ENCODE measurements around the gene SOAT1. TPM values are rescaled to one million over a fixed set of nuclear protein-coding genes. Genes with fewer than 3 reads are reported as not detected.

Gene SOAT1
- total and polyA plus RNA-seq, 4 experiments from 2014 or later: 51.2 to 103 (median 66.3) TPM

GRCh38 chr1:179365342-179366092 lies 71.9 kb downstream of the SOAT1 start, which contains the start of gene AXDND1:
Gene AXDND1, plus strand, starts transcription at chr1:179365971. Its CDS starts 539 bp downstream, at chr1:179366510.
- Histone ChIP-seq H3K27me3 (ENCODE audit: insufficient read depth, low read length) (no peaks in the 10 kb centered on the region), H3K4me1 (ENCODE audit: insufficient read depth, low read length) (peaks cover 10% of the 10 kb centered on the region), H3K4me3 (ENCODE audit: low read length in 2 of 2) (peak within 1 kb of the TSS; percentile 71 to 76), H3K36me3 (ENCODE audit: insufficient read depth, low read length) (no peaks in the 10 kb centered on the region), H3K27ac (ENCODE audit: low read depth, low read length) (peak within 1 kb of the TSS; percentile 99), H3K9me3 (ENCODE audit: control insufficient read depth in 1 of 2, low read length in 2 of 2) (no peaks in the 10 kb centered on the region)
- peaks cover 0 to 1% (median 0%) of the 10 kb centered on the region in 8 donors for H3K9me3 Mint-ChIP-seq
- H3K36me3 Mint-ChIP-seq: peaks cover 0 to 7% of the 10 kb centered on the region in 2 donors
- peaks cover 5 to 22% (median 10%) of the 10 kb centered on the region in 4 donors for H3K4me1 Mint-ChIP-seq
- peak within 1 kb of the TSS; percentile 92 to 99 (median 98) for H3K4me3 Mint-ChIP-seq
- no peaks in the 10 kb centered on the region for H3K27me3 Mint-ChIP-seq
- intact Hi-C loops (cut with micrococcal nuclease): loop anchor here (1.0 to 5.0 kb wide), 8 partner anchors 72 to 1137 kb away; partner anchors contain the start of genes ACBD6, FAM20B, RALGPS2 and SOAT1
- POLR2A ChIA-PET (ENCODE audit: partially characterized antibody): interaction anchor here (0.8 to 2.8 kb wide), 13 partner anchors 9 to 518 kb away, joined by 3 to 64 read pairs (median 4); partner anchors contain the start of genes SOAT1, TOR1AIP1 and TOR3A
- CTCF ChIA-PET (ENCODE audit: partially characterized antibody): interaction anchor here (1.2 to 9.0 kb wide), 7 partner anchors 10 to 286 kb away, joined by 5 to 114 read pairs (median 8); partner anchors contain the start of gene SOAT1
- H3K27ac Mint-ChIP-seq: peak within 1 kb of the TSS; percentile 100
- peak; percentile 93 to 96 (median 94) for DNase-seq

DNA sequence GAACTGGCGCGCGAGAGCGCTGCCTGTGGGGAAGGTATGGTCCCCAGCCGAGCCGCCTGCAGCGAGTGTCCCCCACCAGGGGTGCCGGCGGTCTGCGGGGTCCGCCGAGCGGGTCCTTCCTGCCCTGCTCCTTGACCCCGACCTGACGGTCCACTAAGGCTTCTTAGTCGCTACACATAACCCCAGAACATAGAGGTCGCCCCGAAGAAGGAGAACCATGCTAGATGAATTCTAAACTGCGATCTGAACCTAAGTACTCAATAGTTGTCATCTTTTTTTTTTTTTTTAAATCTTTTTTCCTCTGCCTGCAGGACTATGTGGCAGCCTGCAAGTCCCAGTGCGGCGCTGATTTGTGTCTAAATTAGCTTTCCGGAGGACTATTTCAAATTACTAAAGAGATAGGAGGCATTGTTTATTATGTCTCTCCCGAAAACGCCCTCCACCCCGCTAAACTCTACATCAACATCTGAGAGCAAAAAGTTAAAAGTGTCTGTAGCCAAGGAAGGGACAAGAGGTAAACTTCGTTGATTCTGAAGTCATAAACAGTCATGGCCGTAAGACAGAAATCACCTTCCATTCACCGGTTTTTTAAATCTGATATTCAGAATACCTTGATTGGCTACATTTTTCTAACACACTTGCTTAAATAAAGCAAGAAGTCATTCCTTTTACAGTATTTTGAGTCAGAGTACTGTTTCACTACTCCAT lies 72.7 kb downstream of the SOAT1 start:
- Histone ChIP-seq H3K4me3 (ENCODE audit: low read length in 2 of 2) (peak overlapping the region; percentile 71 to 76), H3K36me3 (ENCODE audit: insufficient read depth, low read length) (no peaks in the 10 kb centered on the region), H3K4me1 (ENCODE audit: insufficient read depth, low read length) (peaks cover 10% of the 10 kb centered on the region), H3K27ac (ENCODE audit: low read depth, low read length) (peak overlapping the region; percentile 99), H3K9me3 (ENCODE audit: control insufficient read depth in 1 of 2, low read length in 2 of 2) (no peaks in the 10 kb centered on the region), H3K27me3 (ENCODE audit: insufficient read depth, low read length) (no peaks in the 10 kb centered on the region)
- peaks cover 0 to 7% of the 10 kb centered on the region in 2 donors for H3K36me3 Mint-ChIP-seq
- ChIA-PET CTCF (ENCODE audit: partially characterized antibody) (interaction anchor here (1.2 to 9.0 kb wide), 8 partner anchors 11 to 287 kb away, joined by 5 to 114 read pairs (median 8); partner anchors contain the start of gene SOAT1), POLR2A (ENCODE audit: partially characterized antibody) (interaction anchor here (0.8 to 2.8 kb wide), 12 partner anchors 10 to 517 kb away, joined by 3 to 64 read pairs (median 4); partner anchors contain the start of genes SOAT1, TOR1AIP1 and TOR3A)
- H3K27ac Mint-ChIP-seq: peak overlapping the region; percentile 100
- peaks cover 0 to 1% (median 0%) of the 10 kb centered on the region in 8 donors for H3K9me3 Mint-ChIP-seq
- intact Hi-C loops (cut with micrococcal nuclease): loop anchor here (2.0 to 5.0 kb wide), 5 partner anchors 361 to 1136 kb away; partner anchors contain the start of genes ACBD6, RALGPS2 and TOR1AIP1
- H3K27me3 Mint-ChIP-seq: no peaks in the 10 kb centered on the region
- H3K4me3 Mint-ChIP-seq: peak overlapping the region; percentile 92 to 99 (median 98)
- peaks cover 5 to 22% (median 10%) of the 10 kb centered on the region in 4 donors for H3K4me1 Mint-ChIP-seq
- DNase-seq: peak in 1 of 5 donors; percentile 49

- Mint-ChIP-seq H3K36me3 (peaks cover 0 to 7% of the 10 kb centered on the region in 2 donors), H3K27ac (peak overlapping the region in 1 of 7 donors; percentile 66), H3K4me1 (peaks cover 5 to 22% (median 10%) of the 10 kb centered on the region in 4 donors), H3K27me3 (no peaks in the 10 kb centered on the region), H3K4me3 (no peak overlapping the region), H3K9me3 (no peaks in the 10 kb centered on the region)
- CTCF ChIA-PET (ENCODE audit: partially characterized antibody): interaction anchor here (0.7 to 9.0 kb wide), 13 partner anchors 17 to 445 kb away, joined by 3 to 114 read pairs (median 4); partner anchors contain the start of genes SOAT1 and TOR3A
- no peaks in the 10 kb centered on the region for H3K27me3 ChIP-seq (ENCODE audit: insufficient read depth, low read length)
- peak; percentile 34 to 75 (median 71) for DNase-seq
- H3K9me3 ChIP-seq (ENCODE audit: control insufficient read depth in 1 of 2, low read length in 2 of 2): no peaks in the 10 kb centered on the region
- no peak overlapping the region for H3K4me3 ChIP-seq (ENCODE audit: low read length in 2 of 2)
- POLR2A ChIA-PET (ENCODE audit: partially characterized antibody): interaction anchor here (0.7 kb wide), 1 partner anchor 120 kb away, joined by 3 read pairs; no protein-coding TSS in a partner anchor
- H3K36me3 ChIP-seq (ENCODE audit: insufficient read depth, low read length): no peaks in the 10 kb centered on the region
- H3K4me1 ChIP-seq (ENCODE audit: insufficient read depth, low read length): peaks cover 9% of the 10 kb centered on the region
- intact Hi-C loops (cut with micrococcal nuclease): loop anchor here (1.0 to 5.0 kb wide), 9 partner anchors 119 to 1132 kb away; partner anchors contain the start of genes ACBD6 and RALGPS2
- H3K27ac ChIP-seq (ENCODE audit: low read depth, low read length): no peak overlapping the region
Measured at GRCh38 chr1:179369751-179370341, 76.2 kb downstream of the SOAT1 start.

GRCh38 chr1:179372160-179372559 lies 78.6 kb downstream of the SOAT1 start:
- Histone ChIP-seq H3K4me3 (ENCODE audit: low read length in 2 of 2) (no peak overlapping the region), H3K4me1 (ENCODE audit: insufficient read depth, low read length) (no peaks in the 10 kb centered on the region), H3K27ac (ENCODE audit: low read depth, low read length) (no peak overlapping the region), H3K27me3 (ENCODE audit: insufficient read depth, low read length) (no peaks in the 10 kb centered on the region), H3K36me3 (ENCODE audit: insufficient read depth, low read length) (no peaks in the 10 kb centered on the region), H3K9me3 (ENCODE audit: control insufficient read depth in 1 of 2, low read length in 2 of 2) (no peaks in the 10 kb centered on the region)
- Mint-ChIP-seq H3K27ac (no peak overlapping the region), H3K9me3 (no peaks in the 10 kb centered on the region), H3K4me3 (peak overlapping the region in 1 of 8 donors; percentile 48), H3K27me3 (peaks cover 0 to 1% of the 10 kb centered on the region in 2 donors), H3K36me3 (no peaks in the 10 kb centered on the region), H3K4me1 (peaks cover 0 to 6% (median 1%) of the 10 kb centered on the region in 4 donors)
- POLR2A ChIA-PET (ENCODE audit: partially characterized antibody): no interaction called here
- CTCF ChIA-PET (ENCODE audit: partially characterized antibody): interaction anchor here (0.6 to 9.0 kb wide), 7 partner anchors 13 to 295 kb away, joined by 3 to 114 read pairs (median 4); no protein-coding TSS in a partner anchor
- DNase-seq: no peak
- intact Hi-C loops (cut with micrococcal nuclease): no loop called here

GRCh38 chr1:179376223-179376622 lies 82.6 kb downstream of the SOAT1 start:
- Histone ChIP-seq H3K4me3 (ENCODE audit: low read length in 2 of 2) (no peak overlapping the region), H3K36me3 (ENCODE audit: insufficient read depth, low read length) (no peaks in the 10 kb centered on the region), H3K9me3 (ENCODE audit: control insufficient read depth in 1 of 2, low read length in 2 of 2) (no peaks in the 10 kb centered on the region), H3K4me1 (ENCODE audit: insufficient read depth, low read length) (no peaks in the 10 kb centered on the region), H3K27ac (ENCODE audit: low read depth, low read length) (no peak overlapping the region), H3K27me3 (ENCODE audit: insufficient read depth, low read length) (no peaks in the 10 kb centered on the region)
- Mint-ChIP-seq H3K36me3 (no peaks in the 10 kb centered on the region), H3K9me3 (no peaks in the 10 kb centered on the region), H3K27ac (no peak overlapping the region), H3K4me1 (no peaks in the 10 kb centered on the region), H3K4me3 (no peak overlapping the region), H3K27me3 (peaks cover 0 to 3% of the 10 kb centered on the region in 2 donors)
- POLR2A ChIA-PET (ENCODE audit: partially characterized antibody): no interaction called here
- no peak for DNase-seq
- CTCF ChIA-PET (ENCODE audit: partially characterized antibody): interaction anchor here (0.6 to 1.0 kb wide), 3 partner anchors 26 to 255 kb away, joined by 3 to 5 read pairs (median 5); no protein-coding TSS in a partner anchor
- intact Hi-C loops (cut with micrococcal nuclease): no loop called here

DNA sequence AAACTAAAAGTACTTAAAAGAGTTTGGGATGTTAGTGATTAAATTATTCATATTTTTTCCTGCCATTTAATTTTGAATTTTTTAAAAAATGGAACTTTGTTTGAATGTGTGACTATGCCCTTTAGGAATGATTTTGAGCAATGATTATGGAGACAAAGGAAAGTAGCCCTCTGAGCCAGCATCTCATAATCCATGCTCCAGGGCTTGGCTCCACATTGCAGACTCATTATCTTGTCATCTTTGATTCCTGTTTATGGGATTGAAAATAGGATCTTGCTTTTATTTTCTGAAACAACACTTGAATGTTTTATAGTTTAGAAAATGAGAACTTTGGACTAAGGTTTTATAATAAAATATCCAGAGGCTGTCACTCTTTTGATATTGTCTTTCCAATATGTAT lies 86.7 kb downstream of the SOAT1 start:
- Histone ChIP-seq H3K27me3 (ENCODE audit: insufficient read depth, low read length) (no peaks in the 10 kb centered on the region), H3K4me1 (ENCODE audit: insufficient read depth, low read length) (no peaks in the 10 kb centered on the region), H3K36me3 (ENCODE audit: insufficient read depth, low read length) (no peaks in the 10 kb centered on the region), H3K4me3 (ENCODE audit: low read length in 2 of 2) (no peak overlapping the region), H3K9me3 (ENCODE audit: control insufficient read depth in 1 of 2, low read length in 2 of 2) (no peaks in the 10 kb centered on the region), H3K27ac (ENCODE audit: low read depth, low read length) (no peak overlapping the region)
- H3K4me1 Mint-ChIP-seq: no peaks in the 10 kb centered on the region
- H3K36me3 Mint-ChIP-seq: no peaks in the 10 kb centered on the region
- peaks cover 0 to 3% of the 10 kb centered on the region in 2 donors for H3K27me3 Mint-ChIP-seq
- intact Hi-C loops (cut with micrococcal nuclease): no loop called here
- DNase-seq: no peak
- ChIA-PET POLR2A (ENCODE audit: partially characterized antibody) (no interaction called here), CTCF (ENCODE audit: partially characterized antibody) (no interaction called here)
- H3K9me3 Mint-ChIP-seq: no peaks in the 10 kb centered on the region
- no peak overlapping the region for H3K4me3 Mint-ChIP-seq
- no peak overlapping the region for H3K27ac Mint-ChIP-seq
